Nephron progenitor cell (in vitro differentiated cells): Measurements from ENCODE around the gene DNAJC8.

Experiments
- DNase-seq: peaks from one replicate; pipeline ENCODE4 v3.0.0; 2021
- H3K27ac Mint-ChIP-seq: 2 replicates; pipeline ENCODE4 v1.8.0; 2021; ENCODE audit warnings: mild to moderate bottlenecking, moderate library complexity, mixed read lengths
- H3K27me3 Mint-ChIP-seq: 2 replicates; pipeline ENCODE4 v1.8.0; 2021; ENCODE audit warnings: mild to moderate bottlenecking, low read depth, mixed read lengths; ENCODE audit not compliant: poor library complexity
- H3K36me3 Mint-ChIP-seq: 2 replicates; pipeline ENCODE4 v1.8.0; 2021; ENCODE audit warnings: low read depth, mixed read lengths
- H3K4me1 Mint-ChIP-seq: 2 replicates; pipeline ENCODE4 v1.8.0; 2021; ENCODE audit warnings: mixed read lengths
- H3K4me3 Mint-ChIP-seq: 2 replicates; pipeline ENCODE4 v1.8.0; 2021; ENCODE audit warnings: mild to moderate bottlenecking, moderate library complexity, mixed read lengths
- H3K9me3 Mint-ChIP-seq: 2 replicates; pipeline ENCODE4 v1.8.0; 2021; ENCODE audit warnings: mild to moderate bottlenecking, moderate library complexity, mixed read lengths
- TF ChIP-seq, protein P1 (sequence below): fragments of 200-600 bp; sonication (generic); IDR thresholded peaks from 2 replicates; pipeline ENCODE4 v1.5.0; 2021; ENCODE audit warnings: antibody characterized with exemption

DNAJC8 gene

DNA sequence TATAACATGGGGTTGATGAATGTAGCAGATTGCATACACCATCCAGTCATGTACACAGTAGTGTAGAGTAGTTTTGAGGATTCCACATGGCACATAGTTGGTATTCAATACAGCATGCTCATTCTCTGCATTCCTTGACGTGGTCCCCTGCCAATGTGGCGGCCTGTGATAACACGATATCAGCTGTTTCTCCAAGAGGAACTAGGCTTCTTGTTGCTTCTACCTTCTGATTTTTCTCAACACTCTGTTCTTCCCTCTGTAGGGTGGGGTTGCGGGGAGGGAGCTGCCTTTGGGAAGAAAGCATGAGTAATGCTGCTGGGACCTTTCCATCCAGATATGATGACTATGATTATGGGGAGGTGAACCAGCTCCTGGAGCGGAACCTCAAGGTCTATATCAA is 45.9 kb upstream of the DNAJC8 start:
- Mint-ChIP-seq H3K27me3 (no peaks in the 10 kb centered on the region), H3K36me3 (peaks cover 49% of the 10 kb centered on the region), H3K27ac (no peak overlapping the region), H3K4me1 (peaks cover 5% of the 10 kb centered on the region), H3K4me3 (no peak overlapping the region), H3K9me3 (no peaks in the 10 kb centered on the region)
- TF ChIP-seq, protein P1, sequence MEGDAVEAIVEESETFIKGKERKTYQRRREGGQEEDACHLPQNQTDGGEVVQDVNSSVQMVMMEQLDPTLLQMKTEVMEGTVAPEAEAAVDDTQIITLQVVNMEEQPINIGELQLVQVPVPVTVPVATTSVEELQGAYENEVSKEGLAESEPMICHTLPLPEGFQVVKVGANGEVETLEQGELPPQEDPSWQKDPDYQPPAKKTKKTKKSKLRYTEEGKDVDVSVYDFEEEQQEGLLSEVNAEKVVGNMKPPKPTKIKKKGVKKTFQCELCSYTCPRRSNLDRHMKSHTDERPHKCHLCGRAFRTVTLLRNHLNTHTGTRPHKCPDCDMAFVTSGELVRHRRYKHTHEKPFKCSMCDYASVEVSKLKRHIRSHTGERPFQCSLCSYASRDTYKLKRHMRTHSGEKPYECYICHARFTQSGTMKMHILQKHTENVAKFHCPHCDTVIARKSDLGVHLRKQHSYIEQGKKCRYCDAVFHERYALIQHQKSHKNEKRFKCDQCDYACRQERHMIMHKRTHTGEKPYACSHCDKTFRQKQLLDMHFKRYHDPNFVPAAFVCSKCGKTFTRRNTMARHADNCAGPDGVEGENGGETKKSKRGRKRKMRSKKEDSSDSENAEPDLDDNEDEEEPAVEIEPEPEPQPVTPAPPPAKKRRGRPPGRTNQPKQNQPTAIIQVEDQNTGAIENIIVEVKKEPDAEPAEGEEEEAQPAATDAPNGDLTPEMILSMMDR, result no peak
- no peak for DNase-seq

- Mint-ChIP-seq H3K27me3 (no peaks in the 10 kb centered on the region), H3K36me3 (peaks cover 39% of the 10 kb centered on the region)
Measured at GRCh38 chr1:28273216-28273860, 40.5 kb upstream of the DNAJC8 start.

DNA sequence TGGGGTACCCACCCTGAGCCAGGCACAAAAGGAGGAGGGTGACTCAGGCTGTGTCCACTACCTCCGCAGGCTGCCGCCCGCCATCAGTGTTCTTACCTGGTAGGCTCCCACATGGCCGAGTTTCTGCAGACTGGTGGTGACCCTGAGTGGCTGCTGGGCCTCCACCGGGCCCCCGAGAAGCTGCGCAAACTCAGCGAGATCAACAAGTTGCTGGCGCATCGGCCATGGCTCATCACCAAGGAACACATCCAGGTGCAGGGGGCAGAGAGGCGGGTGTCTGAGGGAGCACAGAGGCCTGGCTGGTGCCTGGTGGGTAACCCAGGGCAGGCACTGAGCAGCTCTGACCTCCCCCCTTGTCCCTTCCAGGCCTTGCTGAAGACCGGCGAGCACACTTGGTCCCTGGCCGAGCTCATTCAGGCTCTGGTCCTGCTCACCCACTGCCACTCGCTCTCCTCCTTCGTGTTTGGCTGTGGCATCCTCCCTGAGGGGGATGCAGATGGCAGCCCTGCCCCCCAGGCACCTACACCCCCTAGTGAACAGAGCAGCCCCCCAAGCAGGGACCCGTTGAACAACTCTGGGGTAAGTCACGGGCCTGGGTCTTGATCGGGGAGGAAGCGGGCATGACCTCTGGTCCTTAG is 39.5 kb upstream of the DNAJC8 start:
- peaks cover 24% of the 10 kb centered on the region for H3K4me1 Mint-ChIP-seq
- peaks cover 29% of the 10 kb centered on the region for H3K36me3 Mint-ChIP-seq
- no peak for DNase-seq
- no peaks in the 10 kb centered on the region for H3K27me3 Mint-ChIP-seq
- H3K27ac Mint-ChIP-seq, result no peak overlapping the region
- TF ChIP-seq, protein P1, result no peak
- no peak overlapping the region for H3K4me3 Mint-ChIP-seq
- H3K9me3 Mint-ChIP-seq, result no peaks in the 10 kb centered on the region

More at GRCh38 chr1:28273216-28273860, 40.5 kb upstream of the DNAJC8 start:
- no peak for DNase-seq
- Mint-ChIP-seq H3K4me3 (no peak overlapping the region), H3K4me1 (peaks cover 14% of the 10 kb centered on the region), H3K9me3 (no peaks in the 10 kb centered on the region), H3K27ac (peak overlapping the region; percentile 91)
- TF ChIP-seq, protein P1, result no peak

GRCh38 chr1:28269529-28269928 is 36.7 kb upstream of the DNAJC8 start:
- Mint-ChIP-seq H3K36me3 (peaks cover 20% of the 10 kb centered on the region), H3K4me3 (no peak overlapping the region), H3K9me3 (no peaks in the 10 kb centered on the region), H3K4me1 (peaks cover 50% of the 10 kb centered on the region), H3K27me3 (no peaks in the 10 kb centered on the region), H3K27ac (no peak overlapping the region)
- no peak for DNase-seq
- TF ChIP-seq, protein P1, result no peak

- no peaks in the 10 kb centered on the region for H3K27me3 Mint-ChIP-seq
- H3K27ac Mint-ChIP-seq, result peak overlapping the region; percentile 47
- no peak for DNase-seq
- H3K9me3 Mint-ChIP-seq, result no peaks in the 10 kb centered on the region
- H3K36me3 Mint-ChIP-seq, result peaks cover 20% of the 10 kb centered on the region
- no peak overlapping the region for H3K4me3 Mint-ChIP-seq
- peaks cover 46% of the 10 kb centered on the region for H3K4me1 Mint-ChIP-seq
- TF ChIP-seq, protein P1, result no peak
Measured at GRCh38 chr1:28267633-28268032, 34.8 kb upstream of the DNAJC8 start.

GRCh38 chr1:28266920-28267322 is 34.1 kb upstream of the DNAJC8 start:
- H3K4me1 Mint-ChIP-seq, result peaks cover 50% of the 10 kb centered on the region

More at GRCh38 chr1:28266920-28267322, 34.1 kb upstream of the DNAJC8 start:
- Mint-ChIP-seq H3K9me3 (no peaks in the 10 kb centered on the region), H3K36me3 (peaks cover 20% of the 10 kb centered on the region), H3K27ac (no peak overlapping the region), H3K4me3 (no peak overlapping the region), H3K27me3 (no peaks in the 10 kb centered on the region)
- DNase-seq, result no peak
- TF ChIP-seq, protein P1, result no peak
